NCI-H510A (cell line): Measurements from ENCODE around the gene HOXD3.

Experiments used
- DNase-seq: peaks from one replicate; lab custom pipeline; 2025; lab: John Stamatoyannopoulos, UW

HOXD3 gene

GRCh38 chr2:176121190-176122051 lies 35.7 kb upstream of the HOXD3 start:
- no peak for DNase-seq

- DNase-seq, result peak; percentile 49
Measured at GRCh38 chr2:176122052-176122682, 34.9 kb upstream of the HOXD3 start.

- DNase-seq, result no peak
Measured at GRCh38 chr2:176122683-176123410, 34.3 kb upstream of the HOXD3 start, which contains the start of gene HOXD9. Gene HOXD9, plus strand, starts transcription at chr2:176122719. Its CDS starts 50 bp downstream, at chr2:176122769.

DNA sequence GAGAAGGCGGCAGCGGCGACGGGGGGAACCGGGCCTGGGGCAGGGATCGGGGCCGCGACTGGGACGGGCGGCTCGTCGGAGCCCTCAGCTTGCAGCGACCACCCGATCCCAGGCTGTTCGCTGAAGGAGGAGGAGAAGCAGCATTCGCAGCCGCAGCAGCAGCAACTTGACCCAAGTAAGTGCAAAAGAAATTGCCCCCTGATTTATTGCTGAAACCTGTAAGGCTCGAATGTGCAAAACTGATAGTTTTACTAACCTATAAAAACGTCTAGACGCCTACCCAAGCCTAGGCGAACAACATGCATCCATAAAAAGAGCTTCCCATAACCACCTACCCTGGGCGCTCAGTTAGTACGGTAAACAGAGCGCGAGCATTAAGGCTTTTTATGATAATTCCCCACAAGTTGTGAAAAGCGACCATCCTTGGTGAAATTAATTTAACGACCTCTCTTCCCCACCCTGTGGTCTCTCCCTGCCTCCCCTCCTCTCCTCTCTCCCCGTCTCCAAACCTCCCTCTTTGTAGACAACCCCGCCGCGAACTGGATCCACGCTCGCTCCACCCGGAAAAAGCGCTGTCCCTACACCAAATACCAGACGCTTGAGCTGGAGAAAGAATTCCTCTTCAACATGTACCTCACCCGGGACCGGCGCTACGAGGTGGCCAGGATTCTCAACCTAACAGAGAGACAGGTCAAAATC lies 33.5 kb upstream of the HOXD3 start:
- no peak for DNase-seq

DNA sequence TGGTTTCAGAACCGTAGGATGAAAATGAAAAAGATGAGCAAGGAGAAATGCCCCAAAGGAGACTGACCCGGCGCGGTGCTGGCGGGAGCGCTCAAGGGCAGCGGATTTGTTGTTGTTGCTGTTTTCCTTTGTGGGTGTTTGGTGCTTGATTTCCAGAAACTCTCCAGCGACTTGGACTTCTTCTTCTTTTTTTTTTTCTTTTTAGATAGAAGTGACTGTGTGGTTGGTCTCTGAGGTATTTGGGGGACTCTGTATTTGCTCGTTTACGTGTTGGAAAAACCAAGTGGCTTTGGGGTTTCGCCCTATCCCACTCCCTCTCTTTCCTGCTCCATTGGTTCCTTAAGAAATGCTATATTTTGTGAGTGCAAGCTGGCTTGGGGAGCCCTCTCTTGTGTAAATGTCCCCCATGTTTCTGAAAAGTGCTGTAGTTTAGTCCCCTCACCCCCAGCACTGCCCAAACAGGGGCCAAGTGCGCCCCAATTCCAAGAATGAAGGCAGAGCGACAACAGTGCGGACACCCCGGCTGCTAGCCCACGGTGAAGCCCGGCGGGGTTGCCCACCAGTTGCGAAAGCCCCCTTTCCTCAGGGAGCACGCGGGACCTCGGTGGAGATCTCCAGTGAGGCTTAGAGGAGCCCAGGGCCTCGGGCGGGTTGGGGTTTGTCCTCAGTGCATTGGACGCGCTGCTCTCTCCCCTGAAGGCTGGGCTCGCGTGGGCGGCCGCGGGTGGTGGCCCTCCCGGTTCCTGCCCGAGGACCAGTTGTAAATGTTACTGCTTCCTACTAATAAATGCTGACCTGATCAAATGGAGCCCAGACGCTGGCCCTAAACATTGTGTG lies 32.8 kb upstream of the HOXD3 start:
- DNase-seq, result no peak

GRCh38 chr2:176124947-176125771 lies 31.9 kb upstream of the HOXD3 start:
- DNase-seq, result no peak

- no peak for DNase-seq
Measured at GRCh38 chr2:176125772-176126054, 31.4 kb upstream of the HOXD3 start.

GRCh38 chr2:176126929-176127773 lies 30.0 kb upstream of the HOXD3 start:
- no peak for DNase-seq

DNA sequence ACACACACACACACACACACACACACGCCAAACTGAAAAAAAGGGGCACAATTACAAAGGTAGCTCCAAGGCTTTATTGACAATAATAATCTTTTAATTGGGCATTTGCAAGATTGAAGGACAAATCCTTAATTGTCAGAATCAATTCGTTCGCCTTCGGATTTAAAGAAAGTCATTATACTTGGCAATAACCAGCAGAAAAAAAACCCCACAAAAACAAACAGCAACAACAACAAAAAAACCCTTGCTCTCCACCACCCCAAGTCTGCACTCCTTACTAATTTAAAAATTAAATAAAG lies 29.4 kb upstream of the HOXD3 start:
- DNase-seq, result no peak

- no peak for DNase-seq
Measured at GRCh38 chr2:176128172-176128981, 28.7 kb upstream of the HOXD3 start.

DNA sequence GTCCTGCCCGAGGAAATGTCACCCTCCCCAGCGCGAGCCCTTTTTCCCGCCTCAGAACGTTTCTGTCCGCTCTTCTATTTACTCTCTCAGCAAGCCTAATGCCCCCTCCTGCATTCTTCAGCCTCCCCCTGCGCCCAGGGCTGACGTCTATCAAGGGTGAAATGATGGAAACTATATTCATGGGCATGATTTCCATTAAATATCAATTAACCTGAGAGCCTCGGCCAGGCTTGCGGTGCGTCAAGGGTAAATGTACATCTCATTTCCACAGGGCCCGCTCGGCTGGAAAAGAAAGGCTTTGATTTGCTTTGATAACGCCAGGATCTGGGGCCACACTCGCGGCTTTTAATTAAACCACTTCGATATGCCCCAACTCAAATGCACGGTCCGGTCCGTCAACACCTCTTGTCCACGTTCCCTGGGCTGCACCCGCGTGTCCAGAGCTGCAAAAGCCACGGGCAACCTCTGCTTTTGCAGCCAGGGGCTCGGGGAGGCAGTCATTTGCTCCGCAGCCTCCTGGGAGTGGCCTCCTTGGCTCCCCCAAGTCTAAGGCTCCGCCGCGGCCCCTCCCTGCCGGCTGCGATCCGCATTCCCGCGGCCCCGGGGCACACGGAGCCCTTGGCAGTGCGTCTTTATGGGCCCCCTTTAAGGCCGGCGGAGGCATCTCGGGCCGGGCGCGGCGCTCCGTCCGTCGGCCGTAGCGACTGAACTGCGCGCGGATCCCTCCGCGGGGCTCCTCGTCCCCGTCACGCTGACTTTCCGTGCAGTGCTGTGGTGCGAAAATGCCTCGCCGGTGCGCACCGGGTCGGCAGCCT lies 27.9 kb upstream of the HOXD3 start, which contains the start of gene HOXD8:
TSS of gene HOXD8 (plus strand) at position 724 of the 815 bp plus-strand sequence. CDS start 662 bp downstream, outside the sequence.
- DNase-seq, result no peak

- no peak for DNase-seq
Measured at GRCh38 chr2:176129813-176130146, 27.3 kb upstream of the HOXD3 start.

GRCh38 chr2:176130147-176130956 lies 26.8 kb upstream of the HOXD3 start:
- no peak for DNase-seq

GRCh38 chr2:176130957-176131847 lies 25.9 kb upstream of the HOXD3 start:
- no peak for DNase-seq

DNA sequence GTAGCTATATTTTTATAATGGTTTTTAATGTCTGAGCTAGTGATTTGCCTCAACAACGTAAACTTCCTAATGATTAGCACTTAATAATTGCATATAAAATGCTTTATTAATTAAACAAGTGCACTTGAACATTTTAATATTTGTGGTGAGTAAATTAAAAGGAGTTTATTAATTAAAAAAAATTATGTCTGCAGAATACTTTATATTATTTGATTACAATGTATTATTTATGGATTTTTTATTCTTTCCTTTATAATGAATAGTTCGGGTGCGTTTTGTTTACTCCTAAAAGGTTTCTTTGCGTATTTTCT lies 25.3 kb upstream of the HOXD3 start:
- no peak for DNase-seq
